Neural crest cell (in vitro differentiated cells): ENCODE measurements around the gene FGR. TPM values are rescaled to one million over a fixed set of nuclear protein-coding genes. Genes with fewer than 3 reads are reported as not detected.

Experiments used
- DNase-seq: peaks from one replicate; pipeline ENCODE4 v3.0.0; 2021; ENCODE audit warnings: low read depth, mixed read lengths, low spot score
- H3K27ac Mint-ChIP-seq: one replicate; pipeline ENCODE4 v1.8.0; 2021; ENCODE audit warnings: mild to moderate bottlenecking, mixed read lengths; ENCODE audit not compliant: unreplicated experiment
- H3K27me3 Mint-ChIP-seq: 2 replicates; pipeline ENCODE4 v1.8.0; 2021; ENCODE audit warnings: low read depth, mild to moderate bottlenecking, mixed read lengths
- H3K36me3 Mint-ChIP-seq: 2 replicates; pipeline ENCODE4 v1.8.0; 2021; ENCODE audit warnings: low read depth, mild to moderate bottlenecking, mixed read lengths
- H3K4me1 Mint-ChIP-seq: 2 replicates; pipeline ENCODE4 v1.8.0; 2021; ENCODE audit warnings: mixed read lengths
- H3K4me3 Mint-ChIP-seq: one replicate; pipeline ENCODE4 v1.8.0; 2021; ENCODE audit warnings: mild to moderate bottlenecking, mixed read lengths
- H3K9me3 Mint-ChIP-seq: 2 replicates; pipeline ENCODE4 v1.8.0; 2021; ENCODE audit warnings: mixed read lengths
- total RNA-seq: library from RNA; stranded (reverse); gene quantifications from 2 replicates; pipeline ENCODE4 v1.2.1, GENCODE V29; 2021
- TF ChIP-seq, protein P1 (sequence below): fragments of 200-600 bp; sonication (generic); conservative IDR thresholded peaks from 2 replicates; pipeline ENCODE4 v1.5.0; 2021; ENCODE audit warnings: antibody characterized with exemption, mild to moderate bottlenecking

Gene FGR
- total RNA-seq, 1 donor from 2014 or later = not detected

DNA sequence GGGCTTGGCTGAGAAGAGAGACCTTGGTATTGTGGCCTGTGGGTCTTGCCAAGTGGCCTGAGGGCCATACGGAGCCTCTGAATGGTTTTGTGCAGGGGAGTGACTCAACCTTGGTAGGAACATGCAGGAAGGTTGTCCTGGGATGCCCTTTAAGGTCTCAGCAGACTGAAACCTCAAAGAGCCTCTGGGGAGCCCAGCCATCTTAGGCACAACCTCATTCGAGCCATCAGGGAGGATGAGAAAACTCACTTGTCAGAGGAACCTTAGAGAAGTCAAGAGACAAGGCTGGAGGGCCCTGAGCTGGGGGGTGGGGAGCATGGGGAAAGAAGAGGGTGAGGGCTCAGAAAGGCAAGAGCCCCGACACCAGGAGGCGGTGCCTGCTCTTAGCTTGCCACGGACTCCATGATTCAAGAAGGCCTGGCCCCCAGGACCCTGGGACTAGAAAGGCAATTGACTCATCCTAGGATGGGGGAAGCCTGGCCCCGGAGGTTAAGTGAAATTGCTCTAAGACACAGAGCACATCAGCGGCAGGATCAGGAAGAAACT is 24.0 kb upstream of the FGR start:
- peaks cover 55% of the 10 kb centered on the region for H3K4me1 Mint-ChIP-seq
- H3K27me3 Mint-ChIP-seq = peaks cover 5% of the 10 kb centered on the region
- DNase-seq = no peak
- H3K27ac Mint-ChIP-seq = no peak overlapping the region
- no peaks in the 10 kb centered on the region for H3K9me3 Mint-ChIP-seq
- H3K4me3 Mint-ChIP-seq = peak overlapping the region; percentile 83
- TF ChIP-seq, protein P1, sequence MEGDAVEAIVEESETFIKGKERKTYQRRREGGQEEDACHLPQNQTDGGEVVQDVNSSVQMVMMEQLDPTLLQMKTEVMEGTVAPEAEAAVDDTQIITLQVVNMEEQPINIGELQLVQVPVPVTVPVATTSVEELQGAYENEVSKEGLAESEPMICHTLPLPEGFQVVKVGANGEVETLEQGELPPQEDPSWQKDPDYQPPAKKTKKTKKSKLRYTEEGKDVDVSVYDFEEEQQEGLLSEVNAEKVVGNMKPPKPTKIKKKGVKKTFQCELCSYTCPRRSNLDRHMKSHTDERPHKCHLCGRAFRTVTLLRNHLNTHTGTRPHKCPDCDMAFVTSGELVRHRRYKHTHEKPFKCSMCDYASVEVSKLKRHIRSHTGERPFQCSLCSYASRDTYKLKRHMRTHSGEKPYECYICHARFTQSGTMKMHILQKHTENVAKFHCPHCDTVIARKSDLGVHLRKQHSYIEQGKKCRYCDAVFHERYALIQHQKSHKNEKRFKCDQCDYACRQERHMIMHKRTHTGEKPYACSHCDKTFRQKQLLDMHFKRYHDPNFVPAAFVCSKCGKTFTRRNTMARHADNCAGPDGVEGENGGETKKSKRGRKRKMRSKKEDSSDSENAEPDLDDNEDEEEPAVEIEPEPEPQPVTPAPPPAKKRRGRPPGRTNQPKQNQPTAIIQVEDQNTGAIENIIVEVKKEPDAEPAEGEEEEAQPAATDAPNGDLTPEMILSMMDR = no peak
- H3K36me3 Mint-ChIP-seq = no peaks in the 10 kb centered on the region

DNA sequence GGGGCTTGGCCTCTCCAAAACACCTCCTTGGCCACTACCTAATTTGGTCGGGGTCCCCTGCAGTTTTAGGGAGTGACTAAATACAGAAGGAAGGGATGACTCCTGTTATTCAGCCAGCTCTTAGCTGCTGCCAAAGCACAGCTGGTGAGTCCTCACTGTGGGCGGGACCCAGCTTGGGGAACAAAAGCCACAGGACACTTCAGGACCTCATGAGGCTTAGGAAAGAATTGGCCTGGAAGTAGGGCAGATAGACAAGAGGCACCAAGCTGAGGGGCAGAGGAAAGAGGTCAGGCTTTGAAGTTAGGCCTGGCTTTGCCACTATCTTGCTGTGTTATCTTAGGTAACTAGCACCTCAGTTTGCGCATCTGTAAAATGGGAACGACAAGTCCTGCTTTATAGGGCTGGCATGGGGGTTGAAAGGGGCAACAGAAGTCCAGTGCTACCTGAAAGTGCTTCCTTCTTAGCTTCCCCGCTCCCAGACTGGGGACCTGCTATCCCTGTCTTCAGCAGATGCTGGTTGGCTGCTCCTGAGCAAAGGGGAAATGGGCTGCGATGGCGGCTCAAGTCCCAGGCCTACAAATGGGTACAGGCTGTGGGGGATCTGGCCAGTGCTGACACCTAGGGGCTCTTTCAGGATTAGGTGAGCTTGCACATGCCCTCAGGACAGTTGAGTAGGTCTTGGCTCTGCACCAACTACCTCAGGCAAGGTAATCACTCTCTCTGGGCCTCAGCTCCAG is 21.3 kb upstream of the FGR start:
- TF ChIP-seq, protein P1 = no peak
- Mint-ChIP-seq H3K9me3 (no peaks in the 10 kb centered on the region), H3K4me3 (peak overlapping the region; percentile 54), H3K27me3 (peaks cover 5% of the 10 kb centered on the region), H3K4me1 (peaks cover 47% of the 10 kb centered on the region), H3K36me3 (no peaks in the 10 kb centered on the region), H3K27ac (no peak overlapping the region)
- DNase-seq = no peak

DNA sequence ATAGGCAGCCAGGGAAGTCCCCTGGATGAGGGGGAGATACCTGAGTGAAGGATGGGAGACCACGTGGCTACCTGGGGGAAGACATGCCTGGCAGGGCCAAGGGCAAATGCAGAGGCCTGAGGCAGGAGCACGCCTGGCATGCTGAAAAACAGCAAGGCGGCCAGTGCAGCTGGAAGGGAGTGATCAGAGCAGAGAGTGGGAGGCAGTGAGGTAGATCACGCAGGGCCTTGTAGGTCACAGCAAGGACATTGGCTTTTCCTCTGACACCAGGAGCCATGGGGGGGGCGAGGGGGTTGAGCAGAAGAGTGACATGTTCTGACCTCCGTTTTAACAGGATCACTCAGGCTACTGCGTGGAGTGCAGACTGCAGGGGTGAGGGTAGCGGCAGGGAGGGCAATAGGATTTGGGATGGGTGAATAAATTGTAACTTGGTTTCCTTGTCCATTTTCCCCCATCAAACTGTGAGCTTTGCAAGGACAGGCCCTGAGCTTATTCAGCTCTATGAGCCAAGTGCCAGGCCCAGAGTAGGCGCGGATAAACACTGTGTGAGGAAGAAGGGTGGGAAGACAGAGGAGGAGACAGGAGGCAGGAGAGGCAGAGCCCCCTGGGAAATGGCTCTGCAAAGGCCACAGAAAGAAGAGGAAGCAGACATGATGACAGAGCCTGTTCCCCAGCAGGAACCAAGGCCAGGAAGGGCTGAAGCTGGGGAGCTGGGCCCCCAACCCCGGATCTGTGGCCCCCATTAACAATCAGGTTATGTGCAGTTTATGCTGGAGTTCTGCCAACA is 20.4 kb upstream of the FGR start:
- TF ChIP-seq, protein P1 = no peak
- Mint-ChIP-seq H3K4me1 (peaks cover 49% of the 10 kb centered on the region), H3K27ac (peak overlapping the region; percentile 48), H3K9me3 (no peaks in the 10 kb centered on the region), H3K4me3 (peak overlapping the region; percentile 63), H3K36me3 (no peaks in the 10 kb centered on the region), H3K27me3 (peaks cover 5% of the 10 kb centered on the region)
- DNase-seq = no peak

DNA sequence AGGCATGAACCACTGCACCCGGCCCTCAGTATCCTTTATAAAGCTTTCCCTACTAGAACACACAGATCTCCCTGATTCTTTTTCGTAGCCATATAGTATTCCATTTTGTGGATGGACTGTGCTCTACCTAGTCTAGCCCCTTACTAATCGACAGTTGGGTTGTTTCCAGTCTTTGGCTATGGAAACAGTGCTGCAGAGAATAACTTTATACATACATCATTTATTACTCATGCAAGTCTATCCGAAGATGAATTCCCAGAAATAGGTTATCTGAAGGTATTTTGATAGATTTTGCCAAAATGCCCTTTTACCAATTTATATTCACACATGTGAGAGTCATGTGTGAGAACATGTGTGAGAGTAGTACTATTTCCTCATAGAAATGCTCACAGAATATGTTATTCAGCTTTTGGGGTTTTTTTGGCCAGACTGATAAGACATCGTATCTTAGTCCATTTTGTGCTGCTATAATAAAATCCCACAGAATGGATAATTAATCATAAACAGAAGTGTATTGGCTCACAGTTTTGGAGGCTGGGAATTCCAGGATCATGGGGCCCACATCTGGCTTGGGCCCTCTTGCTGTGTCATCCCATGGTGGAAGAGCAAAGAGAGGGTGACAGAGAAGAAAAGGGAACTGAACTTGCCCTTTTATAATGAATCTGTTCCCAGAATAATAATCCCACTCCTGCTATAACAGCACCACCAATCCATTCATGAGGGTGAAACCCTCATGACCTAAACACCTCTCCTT is 17.3 kb upstream of the FGR start:
- TF ChIP-seq, protein P1 = no peak
- no peak for DNase-seq
- no peak overlapping the region for H3K27ac Mint-ChIP-seq
- H3K27me3 Mint-ChIP-seq = no peaks in the 10 kb centered on the region
- H3K9me3 Mint-ChIP-seq = no peaks in the 10 kb centered on the region
- H3K36me3 Mint-ChIP-seq = no peaks in the 10 kb centered on the region
- no peak overlapping the region for H3K4me3 Mint-ChIP-seq
- peaks cover 39% of the 10 kb centered on the region for H3K4me1 Mint-ChIP-seq

DNA sequence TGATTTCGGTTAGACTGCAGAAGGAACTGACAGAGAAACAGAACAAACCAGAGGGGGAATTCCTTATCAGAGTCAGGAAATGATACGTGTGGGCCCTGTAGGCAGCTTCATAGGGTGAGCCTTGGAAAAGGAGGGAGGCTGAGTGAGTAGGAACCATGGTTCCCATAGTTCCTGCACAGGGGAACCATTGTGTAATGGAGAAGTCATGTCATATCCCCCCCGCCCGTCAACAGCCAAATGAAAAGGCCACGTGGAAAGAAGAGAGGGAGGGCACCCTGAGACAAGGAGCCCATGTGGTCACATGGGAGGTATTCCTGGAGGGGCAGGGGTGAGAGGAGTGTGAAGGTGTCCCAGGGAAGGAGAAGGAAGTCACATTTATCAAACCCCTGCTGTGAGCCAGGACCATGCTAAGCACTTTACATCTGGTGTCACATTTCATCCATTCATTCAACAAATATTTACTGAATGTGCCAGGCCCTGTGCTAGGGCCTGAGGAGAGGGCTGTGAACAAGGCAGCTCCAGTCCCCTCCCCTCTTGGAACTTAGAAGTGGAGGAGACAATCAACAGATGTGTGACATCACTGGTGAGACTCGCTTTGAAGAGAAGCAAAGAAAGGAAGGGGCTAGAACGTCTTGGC is 15.7 kb upstream of the FGR start:
- H3K9me3 Mint-ChIP-seq = no peaks in the 10 kb centered on the region
- TF ChIP-seq, protein P1 = no peak
- peak overlapping the region; percentile 94 for H3K27ac Mint-ChIP-seq
- no peak for DNase-seq
- no peaks in the 10 kb centered on the region for H3K36me3 Mint-ChIP-seq
- H3K27me3 Mint-ChIP-seq = no peaks in the 10 kb centered on the region
- peaks cover 37% of the 10 kb centered on the region for H3K4me1 Mint-ChIP-seq
- peak overlapping the region; percentile 16 for H3K4me3 Mint-ChIP-seq
